GM18951 (cell line): Measurements from ENCODE around the gene MTM1.

ENCODE experiments used
- POLR2A ChIP-seq: IDR thresholded peaks from 4 replicates; pipeline ENCODE4 v1.6.1; 2011; ENCODE audit warnings: mild to moderate bottlenecking; ENCODE audit not compliant: insufficient read length, insufficient read depth; ENCODE audit errors: extremely low read depth
- in situ Hi-C: fragments of 300-500 bp; cut with MboI; formaldehyde crosslinking; loops from one replicate; pipeline ENCODE4 v1.12.0; 2022; ENCODE audit warnings: low sequenced_read_pairs, mixed read lengths, inconsistent platforms; ENCODE audit not compliant: unreplicated experiment

MTM1 gene

GRCh38 chrX:150543230-150544155 is 24.9 kb upstream of the MTM1 start:
- in situ Hi-C loops, result no loop called here
- no peak for TF ChIP-seq POLR2A

GRCh38 chrX:150544222-150544787 is 24.1 kb upstream of the MTM1 start:
- TF ChIP-seq POLR2A, result no peak
- in situ Hi-C loops, result no loop called here

- TF ChIP-seq POLR2A, result no peak
- in situ Hi-C loops, result no loop called here
Observed at GRCh38 chrX:150544835-150545770, 23.3 kb upstream of the MTM1 start.

GRCh38 chrX:150546711-150547153 is 21.7 kb upstream of the MTM1 start:
- in situ Hi-C loops, result no loop called here
- no peak for TF ChIP-seq POLR2A

- in situ Hi-C loops, result no loop called here
- TF ChIP-seq POLR2A, result no peak
Observed at GRCh38 chrX:150547375-150548115, 20.9 kb upstream of the MTM1 start.

GRCh38 chrX:150548251-150548650 is 20.2 kb upstream of the MTM1 start:
- in situ Hi-C loops, result no loop called here
- no peak for TF ChIP-seq POLR2A

GRCh38 chrX:150548684-150549083 is 19.7 kb upstream of the MTM1 start:
- no peak for TF ChIP-seq POLR2A
- in situ Hi-C loops, result no loop called here

- TF ChIP-seq POLR2A, result no peak
- in situ Hi-C loops, result no loop called here
Observed at GRCh38 chrX:150551963-150552362, 16.5 kb upstream of the MTM1 start.

GRCh38 chrX:150558424-150558823 is 10.0 kb upstream of the MTM1 start:
- in situ Hi-C loops, result no loop called here
- no peak for TF ChIP-seq POLR2A

GRCh38 chrX:150564838-150565237 is 3.6 kb upstream of the MTM1 start:
- no peak for TF ChIP-seq POLR2A
- in situ Hi-C loops, result no loop called here

GRCh38 chrX:150565551-150565950 is 2.9 kb upstream of the MTM1 start:
- TF ChIP-seq POLR2A, result no peak
- in situ Hi-C loops, result no loop called here

- in situ Hi-C loops, result no loop called here
- no peak for TF ChIP-seq POLR2A
Observed at GRCh38 chrX:150566734-150567182, 1.7 kb upstream of the MTM1 start.
